K562 (cell line): ENCODE measurements around the gene FADD. TPM values are rescaled to one million over a fixed set of nuclear protein-coding genes. Genes with fewer than 3 reads are reported as not detected.

Experiments
- BDP1 ChIP-seq: IDR thresholded peaks from 3 replicates; pipeline ENCODE4 v1.6.1; 2011; ENCODE audit not compliant: insufficient read length, insufficient read depth
- CBX3 ChIP-seq, 2 experiments: IDR thresholded peaks; 1 replicate in 1 of 2; 2 replicates in 1 of 2; pipeline ENCODE4 v1.6.1; 2012; ENCODE audit warnings: inconsistent platforms in 2 of 2, low read length in 2 of 2, borderline replicate concordance in 1 of 2, control low read depth in 1 of 2
- HDAC1 ChIP-seq, 2 experiments: fragments of 450-650 bp; IDR thresholded peaks; 2 replicates each; pipeline ENCODE4 v1.6.1; 2016 to 2017; ENCODE audit warnings: inconsistent platforms in 1 of 2, mild to moderate bottlenecking in 1 of 2, moderate library complexity in 1 of 2
- MNT ChIP-seq, 2 experiments: fragments of 450-650 bp; conservative IDR thresholded peaks; 2 replicates each; pipeline ENCODE4 v1.6.1; 2017; ENCODE audit warnings: mild to moderate bottlenecking in 2 of 2, moderate library complexity in 2 of 2
- MYC ChIP-seq, 2 experiments: fragments of 250-450 bp in 1 of 2; sonication (Bioruptor Pico) in 1 of 2; IDR thresholded peaks; 2 replicates each; pipeline versions ENCODE4 v1.5.1 to v1.6.1; 2012 to 2021; ENCODE audit warnings: low read depth in 2 of 2, borderline replicate concordance in 1 of 2, improper control_type of control experiment in 1 of 2, low read length in 1 of 2, mild to moderate bottlenecking in 1 of 2, moderate library complexity in 1 of 2
- NBN ChIP-seq: fragments of 450-650 bp; IDR thresholded peaks from 2 replicates; pipeline ENCODE4 v1.6.1; 2016; ENCODE audit warnings: low read depth, mild to moderate bottlenecking
- PHF20 ChIP-seq: fragments of 450-650 bp; IDR thresholded peaks from 2 replicates; pipeline ENCODE4 v1.6.1; 2018; ENCODE audit not compliant: partially characterized antibody
- PURB ChIP-seq: sonication (generic); formaldehyde crosslinking; IDR thresholded peaks from 2 replicates; pipeline ENCODE4 v1.9.0; 2021; ENCODE audit warnings: low read depth, mild to moderate bottlenecking, missing genetic modification reagents
- SAFB2 ChIP-seq: fragments of 200-400 bp; formaldehyde crosslinking; IDR thresholded peaks from 2 replicates; pipeline ENCODE4 v1.6.1; 2018; ENCODE audit warnings: borderline replicate concordance, low read length, low read depth, moderate library complexity; ENCODE audit not compliant: severe bottlenecking
- SRSF1 ChIP-seq: fragments of 200-400 bp; formaldehyde crosslinking; IDR thresholded peaks from 2 replicates; pipeline ENCODE4 v1.6.1; 2017; ENCODE audit warnings: mild to moderate bottlenecking, low read depth, low read length, moderate library complexity
- ZC3H11A ChIP-seq: IDR thresholded peaks from 2 replicates; pipeline ENCODE4 v1.6.1; 2012; ENCODE audit warnings: low read depth, low read length, improper control_type of control experiment
- ZNF134 ChIP-seq: fragments of 250-450 bp; sonication (Bioruptor Pico); conservative IDR thresholded peaks from 2 replicates; pipeline ENCODE4 v1.4.0; 2020
- ZNF766 ChIP-seq: fragments of 200-800 bp; sonication (Bioruptor generic); conservative IDR thresholded peaks from 2 replicates; pipeline ENCODE4 v1.6.1; 2016; ENCODE audit warnings: missing genetic modification characterization, missing compliant biosample characterization
- ZNF780A ChIP-seq: fragments of 250-450 bp; sonication (Bioruptor Pico); IDR thresholded peaks from 2 replicates; pipeline ENCODE4 v1.5.0; 2021; ENCODE audit warnings: mild to moderate bottlenecking
- ZNF830 ChIP-seq: fragments of 250-450 bp; sonication (Bioruptor Pico); IDR thresholded peaks from 2 replicates; pipeline ENCODE4 v1.5.0; 2021; ENCODE audit warnings: mild to moderate bottlenecking
- polyA plus RNA-seq, 8 experiments: library from polyadenylated mRNA; depleted of rRNA in 4 of 8; stranded (reverse) in 5 of 8; unstranded in 3 of 8; fragments of >200 nt; fragmentation: Nextera tagmentation in 2 of 8; fragmentation: Illumina TruSeq in 1 of 8; extraction: Ambion mirVana in 2 of 8; extraction: Trizol in 1 of 8; gene quantifications; 2 replicates each; pipeline versions ENCODE4 v1.2.1 to v1.2.3, GENCODE V29; 2011 to 2014; ENCODE audit warnings: inconsistent platforms in 1 of 8, missing spikeins in 1 of 8
- total RNA-seq, 7 experiments: library from RNA; depleted of rRNA in 6 of 7; stranded (reverse); fragments of >200 nt in 6 of 7; fragmentation: Illumina TruSeq in 2 of 7; extraction: Trizol in 2 of 7; gene quantifications; 2 replicates each; pipeline versions ENCODE4 v1.2.1 to v1.2.3, GENCODE V29; 2011 to 2021; ENCODE audit warnings: low replicate concordance in 1 of 7
- TF ChIP-seq, protein P1 (sequence below): fragments of 200-800 bp; sonication (Bioruptor generic); IDR thresholded peaks from 2 replicates; pipeline ENCODE4 v1.6.1; 2017; ENCODE audit warnings: missing genetic modification characterization, missing compliant biosample characterization
- TF ChIP-seq, protein P2 (sequence below): fragments of 450-650 bp; IDR thresholded peaks from 2 replicates; pipeline ENCODE4 v1.6.1; 2016; ENCODE audit warnings: borderline replicate concordance
- TF ChIP-seq, protein P3 (sequence below), 2 experiments: fragments of 450-650 bp in 1 of 2; IDR thresholded peaks; 2 replicates each; pipeline ENCODE4 v1.6.1; 2011 to 2017; ENCODE audit warnings: low read depth in 2 of 2, antibody characterized with exemption in 1 of 2, borderline replicate concordance in 1 of 2, low read length in 1 of 2, mild to moderate bottlenecking in 1 of 2, mixed read lengths in 1 of 2; ENCODE audit not compliant: control insufficient read depth in 1 of 2

FADD gene
- total and polyA plus RNA-seq, 9 of the 15 experiments (the other 6 are each of a cell fraction or from before 2014, with no cell fraction given) = 0.29 to 26.9 (median 20.4) TPM

- TF ChIP-seq MYC (IDR thresholded peaks at IDR 0.05; ENCODE audit: low read depth, low read length) (peak; percentile 48; the same call in 1 of the 2 replicates), MYC (CRISPR knock-in tag; IDR thresholded peaks at IDR 0.05; ENCODE audit: borderline replicate concordance, low read depth) (no peak), ZNF134 (no peak), SRSF1 (no peak), SAFB2 (no peak), ZNF830 (no peak), ZNF766 (CRISPR knock-in tag) (no peak), PURB (CRISPR knock-in tag) (no peak), MNT (conservative IDR thresholded peaks at IDR 0.05) (peak in 1 of 2 experiments; percentile 48; a peak in 3 of 4 replicates), NBN (no peak), BDP1 (no peak), ZNF780A (no peak), CBX3 (IDR thresholded peaks at IDR 0.05; ENCODE audit: borderline replicate concordance in 1 of 2, low read length in 2 of 2) (peak in 1 of 2 experiments; percentile 11; a peak in 1 of 3 replicates), PHF20 (peak; percentile 74), ZC3H11A (no peak), HDAC1 (IDR thresholded peaks at IDR 0.05) (no peak)
- TF ChIP-seq, protein P1, sequence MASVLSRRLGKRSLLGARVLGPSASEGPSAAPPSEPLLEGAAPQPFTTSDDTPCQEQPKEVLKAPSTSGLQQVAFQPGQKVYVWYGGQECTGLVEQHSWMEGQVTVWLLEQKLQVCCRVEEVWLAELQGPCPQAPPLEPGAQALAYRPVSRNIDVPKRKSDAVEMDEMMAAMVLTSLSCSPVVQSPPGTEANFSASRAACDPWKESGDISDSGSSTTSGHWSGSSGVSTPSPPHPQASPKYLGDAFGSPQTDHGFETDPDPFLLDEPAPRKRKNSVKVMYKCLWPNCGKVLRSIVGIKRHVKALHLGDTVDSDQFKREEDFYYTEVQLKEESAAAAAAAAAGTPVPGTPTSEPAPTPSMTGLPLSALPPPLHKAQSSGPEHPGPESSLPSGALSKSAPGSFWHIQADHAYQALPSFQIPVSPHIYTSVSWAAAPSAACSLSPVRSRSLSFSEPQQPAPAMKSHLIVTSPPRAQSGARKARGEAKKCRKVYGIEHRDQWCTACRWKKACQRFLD (CRISPR knock-in tag) = 0 out of 2 replicates have a peak, but pooled peaks have one; percentile 34
- TF ChIP-seq, protein P2, sequence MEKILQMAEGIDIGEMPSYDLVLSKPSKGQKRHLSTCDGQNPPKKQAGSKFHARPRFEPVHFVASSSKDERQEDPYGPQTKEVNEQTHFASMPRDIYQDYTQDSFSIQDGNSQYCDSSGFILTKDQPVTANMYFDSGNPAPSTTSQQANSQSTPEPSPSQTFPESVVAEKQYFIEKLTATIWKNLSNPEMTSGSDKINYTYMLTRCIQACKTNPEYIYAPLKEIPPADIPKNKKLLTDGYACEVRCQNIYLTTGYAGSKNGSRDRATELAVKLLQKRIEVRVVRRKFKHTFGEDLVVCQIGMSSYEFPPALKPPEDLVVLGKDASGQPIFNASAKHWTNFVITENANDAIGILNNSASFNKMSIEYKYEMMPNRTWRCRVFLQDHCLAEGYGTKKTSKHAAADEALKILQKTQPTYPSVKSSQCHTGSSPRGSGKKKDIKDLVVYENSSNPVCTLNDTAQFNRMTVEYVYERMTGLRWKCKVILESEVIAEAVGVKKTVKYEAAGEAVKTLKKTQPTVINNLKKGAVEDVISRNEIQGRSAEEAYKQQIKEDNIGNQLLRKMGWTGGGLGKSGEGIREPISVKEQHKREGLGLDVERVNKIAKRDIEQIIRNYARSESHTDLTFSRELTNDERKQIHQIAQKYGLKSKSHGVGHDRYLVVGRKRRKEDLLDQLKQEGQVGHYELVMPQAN = peak; percentile 12; the same call in 1 of the 2 replicates
- TF ChIP-seq, protein P3, sequence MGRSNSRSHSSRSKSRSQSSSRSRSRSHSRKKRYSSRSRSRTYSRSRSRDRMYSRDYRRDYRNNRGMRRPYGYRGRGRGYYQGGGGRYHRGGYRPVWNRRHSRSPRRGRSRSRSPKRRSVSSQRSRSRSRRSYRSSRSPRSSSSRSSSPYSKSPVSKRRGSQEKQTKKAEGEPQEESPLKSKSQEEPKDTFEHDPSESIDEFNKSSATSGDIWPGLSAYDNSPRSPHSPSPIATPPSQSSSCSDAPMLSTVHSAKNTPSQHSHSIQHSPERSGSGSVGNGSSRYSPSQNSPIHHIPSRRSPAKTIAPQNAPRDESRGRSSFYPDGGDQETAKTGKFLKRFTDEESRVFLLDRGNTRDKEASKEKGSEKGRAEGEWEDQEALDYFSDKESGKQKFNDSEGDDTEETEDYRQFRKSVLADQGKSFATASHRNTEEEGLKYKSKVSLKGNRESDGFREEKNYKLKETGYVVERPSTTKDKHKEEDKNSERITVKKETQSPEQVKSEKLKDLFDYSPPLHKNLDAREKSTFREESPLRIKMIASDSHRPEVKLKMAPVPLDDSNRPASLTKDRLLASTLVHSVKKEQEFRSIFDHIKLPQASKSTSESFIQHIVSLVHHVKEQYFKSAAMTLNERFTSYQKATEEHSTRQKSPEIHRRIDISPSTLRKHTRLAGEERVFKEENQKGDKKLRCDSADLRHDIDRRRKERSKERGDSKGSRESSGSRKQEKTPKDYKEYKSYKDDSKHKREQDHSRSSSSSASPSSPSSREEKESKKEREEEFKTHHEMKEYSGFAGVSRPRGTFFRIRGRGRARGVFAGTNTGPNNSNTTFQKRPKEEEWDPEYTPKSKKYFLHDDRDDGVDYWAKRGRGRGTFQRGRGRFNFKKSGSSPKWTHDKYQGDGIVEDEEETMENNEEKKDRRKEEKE (IDR thresholded peaks at IDR 0.05; ENCODE audit: borderline replicate concordance in 1 of 2, control insufficient read depth in 1 of 2, low read depth in 2 of 2, low read length in 1 of 2) = no peak
Measured at GRCh38 chr11:70202920-70203750, at the start of gene FADD (continued).
